Fibroblast of lung (primary cell): ENCODE measurements around the gene GNG13.

Source experiments
- CTCF ChIP-seq, 2 donors: IDR thresholded peaks in 1 of 2; conservative IDR thresholded peaks in 1 of 2; 1 replicate in 1 of 2; 2 replicates in 1 of 2; pipeline ENCODE4 v1.5.1; 2011 to 2012; ENCODE audit warnings: low read length in 2 of 2, control low read depth in 1 of 2, inconsistent platforms in 1 of 2, low read depth in 1 of 2, mild to moderate bottlenecking in 1 of 2
- EZH2 ChIP-seq: IDR thresholded peaks from 2 replicates; pipeline ENCODE4 v1.5.1; 2012; ENCODE audit warnings: low read length, control low read depth, mild to moderate bottlenecking; ENCODE audit errors: missing control alignments

- TF ChIP-seq CTCF (conservative IDR thresholded peaks at IDR 0.05 in 1 of 2, IDR thresholded peaks at IDR 0.05 in 1 of 2; ENCODE audit: low read depth in 1 of 2, low read length in 2 of 2) (no peak), EZH2 (no peak)
These were observed 32.7 kb downstream of the GNG13 start for GRCh38 chr16:767743-768235.
